NCI-H2196 (cell line): ENCODE data around the gene HAAO.
A peak's percentile ranks its signal among the peaks of the same experiment; 100 is the strongest.
"Not testable (repeated sequence)": the region's sequence is repeated elsewhere in the genome, so short reads cannot be mapped to it uniquely, and the experiment has no call there.

Experiments used
- DNase-seq: peaks from one replicate; lab custom pipeline; 2025; ENCODE audit not compliant: unreplicated experiment; lab: John Stamatoyannopoulos, UW

HAAO gene

GRCh38 chr2:42752816-42753813 is 39.3 kb downstream of the HAAO start:
- no peak for DNase-seq

- DNase-seq: no peak
Observed at GRCh38 chr2:42752314-42752713, 40.1 kb downstream of the HAAO start.

GRCh38 chr2:42748840-42749239 is 43.5 kb downstream of the HAAO start:
- DNase-seq: no peak

- no peak for DNase-seq
Observed at GRCh38 chr2:42747422-42747821, 45.0 kb downstream of the HAAO start.

GRCh38 chr2:42744545-42745082 is 47.8 kb downstream of the HAAO start:
- DNase-seq: no peak

- DNase-seq: no peak
Observed at GRCh38 chr2:42743659-42743990, 48.8 kb downstream of the HAAO start.

GRCh38 chr2:42742740-42743658 is 49.4 kb downstream of the HAAO start:
- no peak for DNase-seq

GRCh38 chr2:42741140-42741539 is 51.2 kb downstream of the HAAO start:
- DNase-seq: no peak

- DNase-seq: no peak
Observed at GRCh38 chr2:42736598-42737322, 55.6 kb downstream of the HAAO start.

- DNase-seq: no peak
Observed at GRCh38 chr2:42733852-42734251, 58.5 kb downstream of the HAAO start.

GRCh38 chr2:42731316-42731715 is 61.1 kb downstream of the HAAO start:
- DNase-seq: not testable (repeated sequence)

- no peak for DNase-seq
Observed at GRCh38 chr2:42726680-42727079, 65.7 kb downstream of the HAAO start.

- no peak for DNase-seq
Observed at GRCh38 chr2:42725657-42726056, 66.7 kb downstream of the HAAO start.

GRCh38 chr2:42724886-42725285 is 67.5 kb downstream of the HAAO start:
- no peak for DNase-seq

GRCh38 chr2:42723465-42723864 is 68.9 kb downstream of the HAAO start:
- DNase-seq: no peak

- peak; percentile 73 for DNase-seq
Observed at GRCh38 chr2:42722320-42723190, 69.8 kb downstream of the HAAO start.

- no peak for DNase-seq
Observed at GRCh38 chr2:42721898-42722297, 70.5 kb downstream of the HAAO start.
